SK-N-SH (cell line): ENCODE measurements around the gene IL11. TPM values are rescaled to one million over a fixed set of nuclear protein-coding genes. Genes with fewer than 3 reads are reported as not detected.
A peak's percentile ranks its signal among the peaks of the same experiment; 100 is the strongest.

Experiments used
- CTCF ChIA-PET: fragments of 300-600, 350-600 bp; formaldehyde crosslinking; extraction: SDS; loops from one replicate; lab custom pipeline; 2021; lab: Yijun Ruan, JAX
- POLR2A ChIA-PET: fragments of 350-600 bp; sonication (Branson Sonifier 250); formaldehyde crosslinking; extraction: SDS; loops from one replicate; lab custom pipeline; 2020; ENCODE audit warnings: antibody characterized with exemption, inconsistent platforms; lab: Yijun Ruan, JAX
- DNase-seq: peaks from one replicate; pipeline ENCODE4 v3.0.0; 2012
- H2AFZ ChIP-seq: fragments of 200-600 bp; sonication (generic); 2 replicates; pipeline ENCODE4 v1.8.1; 2016; ENCODE audit warnings: antibody characterized with exemption, mild to moderate bottlenecking, low read depth
- H3F3A ChIP-seq: fragments of 200-600 bp; sonication (generic); replicated peaks from 2 replicates; pipeline ENCODE3; 2016; ENCODE audit warnings: antibody characterized with exemption, mild to moderate bottlenecking; ENCODE audit not compliant: insufficient read depth
- H3K27ac ChIP-seq, 2 experiments: fragments of 200-500 bp in 1 of 2; fragments of 200-600 bp in 1 of 2; sonication (Bioruptor generic) in 1 of 2; sonication (generic), shearing (Covaris generic) in 1 of 2; 2 replicates each; pipeline versions ENCODE4 v1.5.1 to v1.6.1; 2014 to 2016; ENCODE audit warnings: low read depth in 2 of 2, inconsistent platforms in 1 of 2, low read length in 1 of 2, mild to moderate bottlenecking in 1 of 2, mixed read lengths in 1 of 2
- H3K27me3 ChIP-seq: fragments of 200-600 bp; sonication (generic), shearing (Covaris generic); 2 replicates; pipeline ENCODE4 v1.6.1; 2016; ENCODE audit warnings: mixed run types; ENCODE audit not compliant: insufficient read depth
- H3K36me3 ChIP-seq, 2 experiments: fragments of 200-500 bp in 1 of 2; fragments of 200-600 bp in 1 of 2; sonication (Bioruptor generic) in 1 of 2; sonication (generic) in 1 of 2; replicated peaks in 1 of 2; 2 replicates each; pipeline versions ENCODE3 to v1.5.1; 2014 to 2016; ENCODE audit warnings: low read length in 1 of 2, mild to moderate bottlenecking in 1 of 2; ENCODE audit not compliant: insufficient read depth in 2 of 2, control insufficient read depth in 1 of 2
- H3K4me1 ChIP-seq, 2 experiments: fragments of 200-500 bp in 1 of 2; fragments of 200-600 bp in 1 of 2; sonication (Bioruptor generic) in 1 of 2; sonication (generic), shearing (Covaris generic) in 1 of 2; 2 replicates each; pipeline versions ENCODE4 v1.5.1 to v1.6.1; 2014 to 2016; ENCODE audit warnings: low read depth in 1 of 2, low read length in 1 of 2, mixed run types in 1 of 2; ENCODE audit not compliant: insufficient read depth in 2 of 2, control insufficient read depth in 1 of 2
- H3K4me2 ChIP-seq: fragments of 200-600 bp; sonication (generic), shearing (Covaris generic); 2 replicates; pipeline ENCODE4 v1.6.1; 2017; ENCODE audit warnings: mixed run types
- H3K4me3 ChIP-seq, 2 experiments: fragments of 200-500 bp in 1 of 2; fragments of 200-600 bp in 1 of 2; sonication (Bioruptor generic) in 1 of 2; sonication (generic), shearing (Covaris generic) in 1 of 2; 2 replicates each; pipeline versions ENCODE4 v1.5.1 to v1.8.1; 2014 to 2016; ENCODE audit warnings: low read depth in 2 of 2, inconsistent platforms in 1 of 2, low read length in 1 of 2, mild to moderate bottlenecking in 1 of 2, mixed read lengths in 1 of 2, moderate library complexity in 1 of 2
- H3K79me2 ChIP-seq: fragments of 200-600 bp; sonication (generic); 2 replicates; pipeline ENCODE4 v1.8.1; 2017; ENCODE audit warnings: mild to moderate bottlenecking; ENCODE audit not compliant: insufficient read depth
- H3K9ac ChIP-seq: fragments of 200-600 bp; sonication (generic); 2 replicates; pipeline ENCODE4 v1.6.1; 2017; ENCODE audit warnings: mixed run types
- H3K9me2 ChIP-seq: fragments of 200-600 bp; sonication (generic); 2 replicates; pipeline ENCODE4 v1.6.1; 2017; ENCODE audit warnings: mixed run types
- H3K9me3 ChIP-seq: fragments of 200-600 bp; sonication (generic); 2 replicates; pipeline ENCODE4 v1.6.1; 2017; ENCODE audit warnings: mixed run types, mild to moderate bottlenecking, moderate library complexity
- H4K20me1 ChIP-seq: fragments of 200-600 bp; sonication (generic); 2 replicates; pipeline ENCODE4 v1.6.1; 2017; ENCODE audit warnings: mild to moderate bottlenecking, mixed run types; ENCODE audit not compliant: insufficient read depth
- EZH2phosphoT487 ChIP-seq: fragments of 200-600 bp; sonication (generic); IDR thresholded peaks from 2 replicates; pipeline ENCODE4 v1.6.1; 2017; ENCODE audit warnings: low read depth, mixed run types, mild to moderate bottlenecking, antibody characterized with exemption, moderate library complexity, borderline replicate concordance
- FOSL2 ChIP-seq: IDR thresholded peaks from 2 replicates; pipeline ENCODE4 v1.4.0; 2012; ENCODE audit warnings: low read depth, mild to moderate bottlenecking, moderate library complexity, borderline replicate concordance
- FOXJ3 ChIP-seq: sonication (generic); formaldehyde crosslinking; IDR thresholded peaks from 2 replicates; pipeline ENCODE4 v1.5.1; 2020; ENCODE audit warnings: mild to moderate bottlenecking, missing genetic modification reagents
- FOXM1 ChIP-seq: IDR thresholded peaks from 2 replicates; pipeline ENCODE4 v1.4.0; 2012; ENCODE audit warnings: low read depth, mild to moderate bottlenecking
- JUND ChIP-seq: IDR thresholded peaks from 2 replicates; pipeline ENCODE4 v1.4.0; 2012
- MXI1 ChIP-seq: IDR thresholded peaks from 2 replicates; pipeline ENCODE4 v1.6.1; 2012; ENCODE audit warnings: mild to moderate bottlenecking, low read depth, low read length, improper control_type of control experiment
- NRF1 ChIP-seq: IDR thresholded peaks from 2 replicates; pipeline ENCODE4 v1.6.1; 2012; ENCODE audit warnings: low read depth, mild to moderate bottlenecking, low read length
- RAD21 ChIP-seq: IDR thresholded peaks from 2 replicates; pipeline ENCODE4 v1.6.1; 2012; ENCODE audit warnings: mild to moderate bottlenecking, low read length
- RCOR1 ChIP-seq: fragments of 150-350 bp; IDR thresholded peaks from 2 replicates; pipeline ENCODE4 v1.6.1; 2017; ENCODE audit warnings: antibody characterized with exemption, low read length
- RXRA ChIP-seq: IDR thresholded peaks from 2 replicates; pipeline ENCODE4 v1.4.0; 2012; ENCODE audit warnings: low read depth, mild to moderate bottlenecking, borderline replicate concordance
- SMC3 ChIP-seq: IDR thresholded peaks from 2 replicates; pipeline ENCODE4 v1.6.1; 2012; ENCODE audit warnings: low read depth, low read length, improper control_type of control experiment
- TCF12 ChIP-seq: IDR thresholded peaks from 2 replicates; pipeline ENCODE4 v1.4.0; 2012
- WGBS: methylation state at CpG from one replicate; pipeline ENCODE4 v1.1.6; 2017; ENCODE audit warnings: low lambda C conversion rate; 5-methylcytosine and 5-hydroxymethylcytosine counted together
- polyA plus RNA-seq, 3 experiments: library from polyadenylated mRNA; depleted of rRNA; stranded (reverse); fragments of >200 nt; gene quantifications; 2 replicates each; pipeline ENCODE4 v1.2.3, GENCODE V29; 2012
- TF ChIP-seq, protein P1 (sequence below): IDR thresholded peaks from 2 replicates; pipeline ENCODE4 v1.4.0; 2012; ENCODE audit warnings: low read depth
- TF ChIP-seq, protein P2 (sequence below): IDR thresholded peaks from 2 replicates; pipeline ENCODE4 v1.4.0; 2012; ENCODE audit warnings: low read depth, borderline replicate concordance
- TF ChIP-seq, protein P3 (sequence below): IDR thresholded peaks from 2 replicates; pipeline ENCODE4 v1.4.0; 2012; ENCODE audit warnings: low read depth, borderline replicate concordance
- TF ChIP-seq, protein P4 (sequence below): fragments of 150-350 bp; IDR thresholded peaks from 2 replicates; pipeline ENCODE4 v1.6.1; 2016; ENCODE audit warnings: mild to moderate bottlenecking, low read depth, low read length
- TF ChIP-seq, protein P5 (sequence below): IDR thresholded peaks from 2 replicates; pipeline ENCODE4; 2012

The IL11 gene
- polyA plus RNA-seq, 1 of the 3 experiments (the other 2 are of a cell fraction): 13.2 TPM

DNA sequence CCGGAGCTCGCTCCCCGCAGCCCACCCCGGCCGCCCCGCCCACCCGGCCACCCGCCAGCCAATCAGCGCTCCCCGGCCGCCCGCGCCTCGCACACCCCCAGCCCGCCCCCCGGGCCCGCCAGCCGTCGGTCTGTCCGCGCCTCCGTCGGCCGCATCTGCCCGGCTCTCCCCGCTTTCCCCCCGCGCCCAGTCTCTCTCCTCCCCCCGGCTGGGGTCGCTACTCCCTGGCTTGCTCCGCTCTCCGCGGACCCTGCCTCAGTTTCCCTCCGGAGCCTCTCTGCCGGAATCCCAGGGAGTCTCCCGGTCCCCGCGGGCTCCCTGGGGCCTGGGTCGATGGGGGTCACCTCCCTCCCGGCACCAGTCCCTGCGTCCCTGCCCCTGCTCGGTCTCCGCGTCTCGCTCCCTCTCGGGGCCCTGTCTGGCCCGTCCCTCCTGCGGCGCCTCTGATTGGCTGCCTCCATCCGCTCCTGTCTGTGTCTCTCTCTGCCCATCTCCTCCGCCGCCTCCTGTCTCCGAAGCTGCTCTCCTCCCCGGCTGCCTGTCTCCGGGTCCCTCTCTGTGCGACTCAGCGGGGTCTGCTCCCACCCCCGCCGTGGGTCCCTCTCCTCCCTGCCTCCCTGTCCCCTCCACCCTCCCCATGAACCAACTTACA lies 484 bp downstream of the IL11 start:
- CTCF ChIA-PET: interaction anchor here (1.6 to 2.5 kb wide), 3 partner anchors 14 to 78 kb away, joined by 6 to 8 read pairs (median 7); partner anchors contain the start of gene TMEM238

DNA sequence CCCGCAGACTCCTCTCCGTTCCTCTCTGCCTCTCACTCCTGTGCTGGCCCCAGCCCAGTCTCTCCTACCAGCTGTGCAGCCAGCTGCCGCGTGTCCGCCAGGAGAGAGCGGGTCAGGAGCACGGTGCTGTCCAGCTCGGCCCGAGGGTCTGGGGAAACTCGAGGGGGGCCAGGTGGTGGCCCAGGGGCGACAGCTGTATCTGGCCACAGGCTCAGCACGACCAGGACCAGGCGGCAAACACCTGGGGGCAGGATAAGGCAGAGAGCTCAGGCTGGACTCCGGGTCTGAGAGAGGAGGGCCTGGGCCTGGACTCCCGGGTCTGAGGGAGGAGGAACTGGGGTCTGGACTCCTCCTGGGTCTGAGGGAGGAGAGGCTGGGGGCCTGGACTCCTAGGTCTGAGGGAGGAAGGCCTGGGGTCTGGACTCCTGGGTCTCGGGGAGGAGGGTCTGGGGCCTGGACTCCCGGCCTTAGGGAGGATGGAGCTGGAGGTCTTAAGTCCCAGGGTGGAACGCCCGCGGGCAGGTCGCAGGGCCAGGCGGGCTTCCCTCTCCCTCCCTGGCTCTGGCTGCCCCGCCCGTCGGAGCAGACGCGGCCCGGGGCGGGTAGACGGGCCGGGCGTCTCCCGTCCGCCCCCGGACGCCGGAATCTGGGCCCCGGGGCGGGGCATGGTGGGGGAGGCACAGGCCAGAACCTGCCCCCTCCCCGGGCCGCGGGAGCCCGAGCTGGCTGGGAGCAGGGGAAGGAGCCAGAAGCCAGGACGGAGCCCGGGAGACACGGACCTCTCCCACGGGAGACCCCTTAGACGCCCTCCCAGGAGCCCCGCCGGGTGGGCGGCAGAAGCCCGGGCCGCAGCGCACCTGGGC lies 1.3 kb downstream of the IL11 start:
- Histone ChIP-seq H3K9me2 (no peaks in the 10 kb centered on the region), H2AFZ (peak overlapping the region; percentile 63; the same call in 1 of the 2 replicates), H4K20me1 (no peaks in the 10 kb centered on the region), H3K9ac (peak overlapping the region; percentile 63), H3K4me1 (peaks cover 23 to 24% of the 10 kb centered on the region in 2 experiments; a peak in 3 of 4 replicates), H3F3A (peaks cover 29% of the 10 kb centered on the region), H3K27me3 (no peaks in the 10 kb centered on the region), H3K36me3 (peaks cover 0 to 4% of the 10 kb centered on the region in 2 experiments), H3K27ac (peak overlapping the region in 1 of 2 experiments; percentile 47; a peak in 1 of 4 replicates), H3K79me2 (peaks cover 14% of the 10 kb centered on the region), H3K9me3 (no peaks in the 10 kb centered on the region), H3K4me2 (peak overlapping the region; percentile 76), H3K4me3 (peak overlapping the region; percentile 45 to 58)
- ChIA-PET CTCF (interaction anchor here (1.1 to 2.5 kb wide), 6 partner anchors 15 to 282 kb away, joined by 3 to 10 read pairs (median 6); partner anchors contain the start of genes KMT5C and TMEM238), POLR2A (interaction anchor here (0.7 to 2.8 kb wide), 3 partner anchors 14 to 39 kb away, joined by 3 to 14 read pairs (median 4); partner anchors contain the start of genes TMEM238 and UBE2S)
- peak; percentile 77 for DNase-seq
- 42% methylated on average over 18 of the region's 54 CpGs for WGBS
- TF ChIP-seq SMC3 (no peak), JUND (no peak), RCOR1 (no peak), MXI1 (no peak), FOXM1 (no peak), RXRA (no peak), FOXJ3 (CRISPR knock-in tag) (no peak), FOSL2 (no peak), NRF1 (no peak), TCF12 (no peak), EZH2phosphoT487 (no peak)
- TF ChIP-seq, protein P1, sequence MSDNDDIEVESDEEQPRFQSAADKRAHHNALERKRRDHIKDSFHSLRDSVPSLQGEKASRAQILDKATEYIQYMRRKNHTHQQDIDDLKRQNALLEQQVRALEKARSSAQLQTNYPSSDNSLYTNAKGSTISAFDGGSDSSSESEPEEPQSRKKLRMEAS: no peak
- TF ChIP-seq, protein P2, sequence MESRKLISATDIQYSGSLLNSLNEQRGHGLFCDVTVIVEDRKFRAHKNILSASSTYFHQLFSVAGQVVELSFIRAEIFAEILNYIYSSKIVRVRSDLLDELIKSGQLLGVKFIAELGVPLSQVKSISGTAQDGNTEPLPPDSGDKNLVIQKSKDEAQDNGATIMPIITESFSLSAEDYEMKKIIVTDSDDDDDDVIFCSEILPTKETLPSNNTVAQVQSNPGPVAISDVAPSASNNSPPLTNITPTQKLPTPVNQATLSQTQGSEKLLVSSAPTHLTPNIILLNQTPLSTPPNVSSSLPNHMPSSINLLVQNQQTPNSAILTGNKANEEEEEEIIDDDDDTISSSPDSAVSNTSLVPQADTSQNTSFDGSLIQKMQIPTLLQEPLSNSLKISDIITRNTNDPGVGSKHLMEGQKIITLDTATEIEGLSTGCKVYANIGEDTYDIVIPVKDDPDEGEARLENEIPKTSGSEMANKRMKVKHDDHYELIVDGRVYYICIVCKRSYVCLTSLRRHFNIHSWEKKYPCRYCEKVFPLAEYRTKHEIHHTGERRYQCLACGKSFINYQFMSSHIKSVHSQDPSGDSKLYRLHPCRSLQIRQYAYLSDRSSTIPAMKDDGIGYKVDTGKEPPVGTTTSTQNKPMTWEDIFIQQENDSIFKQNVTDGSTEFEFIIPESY: no peak
- TF ChIP-seq, protein P3, sequence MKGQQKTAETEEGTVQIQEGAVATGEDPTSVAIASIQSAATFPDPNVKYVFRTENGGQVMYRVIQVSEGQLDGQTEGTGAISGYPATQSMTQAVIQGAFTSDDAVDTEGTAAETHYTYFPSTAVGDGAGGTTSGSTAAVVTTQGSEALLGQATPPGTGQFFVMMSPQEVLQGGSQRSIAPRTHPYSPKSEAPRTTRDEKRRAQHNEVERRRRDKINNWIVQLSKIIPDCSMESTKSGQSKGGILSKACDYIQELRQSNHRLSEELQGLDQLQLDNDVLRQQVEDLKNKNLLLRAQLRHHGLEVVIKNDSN: no peak
- TF ChIP-seq, protein P4, sequence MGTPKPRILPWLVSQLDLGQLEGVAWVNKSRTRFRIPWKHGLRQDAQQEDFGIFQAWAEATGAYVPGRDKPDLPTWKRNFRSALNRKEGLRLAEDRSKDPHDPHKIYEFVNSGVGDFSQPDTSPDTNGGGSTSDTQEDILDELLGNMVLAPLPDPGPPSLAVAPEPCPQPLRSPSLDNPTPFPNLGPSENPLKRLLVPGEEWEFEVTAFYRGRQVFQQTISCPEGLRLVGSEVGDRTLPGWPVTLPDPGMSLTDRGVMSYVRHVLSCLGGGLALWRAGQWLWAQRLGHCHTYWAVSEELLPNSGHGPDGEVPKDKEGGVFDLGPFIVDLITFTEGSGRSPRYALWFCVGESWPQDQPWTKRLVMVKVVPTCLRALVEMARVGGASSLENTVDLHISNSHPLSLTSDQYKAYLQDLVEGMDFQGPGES: no peak

More for the DNA sequence above, 484 bp downstream of the IL11 start:
- H3K27ac ChIP-seq: peak overlapping the region; percentile 11 to 88; a peak in 3 of 4 replicates
- peaks cover 14% of the 10 kb centered on the region for H3K79me2 ChIP-seq
- H3K4me2 ChIP-seq: peak overlapping the region; percentile 97
- H3K27me3 ChIP-seq: no peaks in the 10 kb centered on the region
- POLR2A ChIA-PET: interaction anchor here (0.6 to 2.8 kb wide), 3 partner anchors 14 to 38 kb away, joined by 4 to 14 read pairs (median 4); partner anchors contain the start of gene UBE2S
- H3K4me1 ChIP-seq: peaks cover 26 to 28% of the 10 kb centered on the region in 2 experiments; a peak in 3 of 4 replicates
- peak overlapping the region; percentile 92 for H3K9ac ChIP-seq
- H3K9me2 ChIP-seq: no peaks in the 10 kb centered on the region
- H3F3A ChIP-seq: peaks cover 25% of the 10 kb centered on the region
- TF ChIP-seq, protein P5, sequence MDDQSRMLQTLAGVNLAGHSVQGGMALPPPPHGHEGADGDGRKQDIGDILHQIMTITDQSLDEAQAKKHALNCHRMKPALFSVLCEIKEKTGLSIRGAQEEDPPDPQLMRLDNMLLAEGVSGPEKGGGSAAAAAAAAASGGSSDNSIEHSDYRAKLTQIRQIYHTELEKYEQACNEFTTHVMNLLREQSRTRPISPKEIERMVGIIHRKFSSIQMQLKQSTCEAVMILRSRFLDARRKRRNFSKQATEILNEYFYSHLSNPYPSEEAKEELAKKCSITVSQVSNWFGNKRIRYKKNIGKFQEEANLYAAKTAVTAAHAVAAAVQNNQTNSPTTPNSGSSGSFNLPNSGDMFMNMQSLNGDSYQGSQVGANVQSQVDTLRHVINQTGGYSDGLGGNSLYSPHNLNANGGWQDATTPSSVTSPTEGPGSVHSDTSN: 0 out of 2 replicates have a peak, but pooled peaks have one; percentile 27
- TF ChIP-seq RAD21: no peak
- TF ChIP-seq, all 33 proteins: peak for 1
- Histone ChIP-seq H3K9me3 (no peaks in the 10 kb centered on the region), H3K36me3 (peaks cover 0 to 4% of the 10 kb centered on the region in 2 experiments), H2AFZ (peak overlapping the region; percentile 87), H3K4me3 (peak overlapping the region; percentile 57 to 79), H4K20me1 (no peaks in the 10 kb centered on the region)
- WGBS: 0% methylated on average over 34 of the region's 59 CpGs
- peak; percentile 96 for DNase-seq
